OCI-LY7 (cell line): ENCODE results near the gene CLCA4. TPM values are rescaled to one million over a fixed set of nuclear protein-coding genes. Genes with fewer than 3 reads are reported as not detected.

Source experiments
- BruUV-seq: library from RNA; stranded (reverse); fragments of 400-500 nt; replicated peaks from 2 replicates; lab custom pipeline; 2021; lab: Mats Ljungman, UMichigan
- CTCF ChIA-PET: fragments of 300-600 bp; sonication (Branson Sonifier 250); formaldehyde crosslinking; loops from one replicate; lab custom pipeline; 2022; ENCODE audit warnings: antibody characterized with exemption; ENCODE audit not compliant: unreplicated experiment; lab: Charles Lee
- POLR2A ChIA-PET: fragments of 300-600 bp; sonication (Branson Sonifier 250); formaldehyde crosslinking; loops from one replicate; lab custom pipeline; 2022; ENCODE audit warnings: antibody characterized with exemption; lab: Charles Lee
- DNase-seq: peaks from one replicate; pipeline ENCODE4 v3.0.0-alpha.2; 2015; ENCODE audit warnings: low spot score
- H2AFZ ChIP-seq: fragments of 200-600 bp; sonication (generic), shearing (Covaris generic); 2 replicates; pipeline ENCODE4 v1.6.1; 2014; ENCODE audit warnings: mild to moderate bottlenecking, antibody characterized with exemption, low read length, moderate library complexity
- H3K27ac ChIP-seq: fragments of 200-600 bp; sonication (generic); 2 replicates; pipeline ENCODE4 v1.5.1; 2014; ENCODE audit warnings: mixed run types, low read depth, mild to moderate bottlenecking, moderate library complexity, low read length, inconsistent platforms; ENCODE audit not compliant: poor library complexity, severe bottlenecking
- H3K36me3 ChIP-seq: fragments of 200-600 bp; sonication (generic); 2 replicates; pipeline ENCODE4 v1.6.1; 2014; ENCODE audit warnings: mild to moderate bottlenecking, antibody characterized with exemption, low read length, moderate library complexity, mixed read lengths; ENCODE audit not compliant: insufficient read depth
- H3K4me1 ChIP-seq: fragments of 200-600 bp; sonication (generic); 2 replicates; pipeline ENCODE4 v1.5.1; 2014; ENCODE audit warnings: mild to moderate bottlenecking, low read length; ENCODE audit not compliant: insufficient read depth, poor library complexity, severe bottlenecking
- H3K4me2 ChIP-seq: fragments of 200-600 bp; sonication (generic); 2 replicates; pipeline ENCODE4 v1.6.1; 2014; ENCODE audit warnings: mild to moderate bottlenecking, low read length
- H3K4me3 ChIP-seq: fragments of 200-600 bp; sonication (generic); 2 replicates; pipeline ENCODE4 v1.5.1; 2014; ENCODE audit warnings: mild to moderate bottlenecking, low read depth, low read length; ENCODE audit not compliant: poor library complexity, severe bottlenecking
- H3K79me2 ChIP-seq: fragments of 200-600 bp; sonication (generic); 2 replicates; pipeline ENCODE4 v1.6.1; 2016; ENCODE audit warnings: low read depth, mild to moderate bottlenecking, low read length, moderate library complexity, mixed read lengths; ENCODE audit not compliant: insufficient read depth
- H3K9me2 ChIP-seq: fragments of 200-600 bp; sonication (generic); 2 replicates; pipeline ENCODE4 v1.6.1; 2016; ENCODE audit warnings: mild to moderate bottlenecking, low read length, mixed read lengths; ENCODE audit not compliant: insufficient read depth
- H3K9me3 ChIP-seq: fragments of 200-600 bp; sonication (generic); 2 replicates; pipeline ENCODE4 v1.6.1; 2014; ENCODE audit warnings: mild to moderate bottlenecking, mixed run types, low read length, mixed read lengths
- H4K20me1 ChIP-seq: fragments of 200-600 bp; sonication (generic); 2 replicates; pipeline ENCODE4 v1.6.1; 2014; ENCODE audit warnings: mild to moderate bottlenecking, antibody characterized with exemption, low read length, moderate library complexity, mixed read lengths; ENCODE audit not compliant: insufficient read depth
- EZH2phosphoT487 ChIP-seq: fragments of 200-600 bp; sonication (generic); IDR thresholded peaks from 2 replicates; pipeline ENCODE4 v1.6.1; 2018; ENCODE audit warnings: low read depth, borderline replicate concordance, mild to moderate bottlenecking, mixed run types, antibody characterized with exemption, low read length, moderate library complexity, mixed read lengths
- intact Hi-C: fragments of 100-400 bp; cut with micrococcal nuclease; formaldehyde crosslinking; loops from one replicate; pipeline ENCODE4 v1.10.0; 2022; ENCODE audit not compliant: unreplicated experiment
- total RNA-seq, 2 experiments: library from RNA; depleted of rRNA in 1 of 2; stranded (reverse); fragments of >200 nt in 1 of 2; shearing (Covaris generic) in 1 of 2; gene quantifications; 2 replicates each; pipeline ENCODE4 v1.2.3, GENCODE V29; 2014 to 2022
- TF ChIP-seq, protein P1 (sequence below): fragments of 200-600 bp; sonication (generic); conservative IDR thresholded peaks from 2 replicates; pipeline ENCODE4 v1.5.1; 2014; ENCODE audit warnings: mild to moderate bottlenecking, antibody characterized with exemption, low read length, moderate library complexity, mixed read lengths

Gene CLCA4
- total RNA-seq, 2 experiments from 2014 or later = not detected

DNA sequence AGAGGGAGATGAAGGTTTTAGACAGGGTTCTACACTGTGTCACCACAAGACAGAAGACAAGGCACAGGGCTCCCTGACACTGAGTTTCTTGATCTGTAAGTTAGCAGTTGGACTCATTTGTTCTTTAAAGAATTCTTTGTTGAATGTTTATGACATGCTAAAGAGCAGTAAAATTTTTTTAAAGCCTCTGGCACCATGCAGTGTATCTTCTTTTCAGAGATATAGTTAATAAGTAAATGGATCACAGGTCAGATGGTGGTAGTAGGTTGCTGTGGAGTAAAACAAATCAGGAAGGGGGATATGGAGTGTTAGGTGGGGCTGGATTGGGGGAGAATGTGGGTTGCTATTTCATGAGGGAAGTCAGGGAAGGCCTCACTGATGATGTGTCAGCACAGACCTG, 2.0 kb downstream of the CLCA4 start:
- no peak overlapping the region for H3K4me2 ChIP-seq
- ChIA-PET CTCF (no interaction called here), POLR2A (no interaction called here)
- H3K4me3 ChIP-seq = no peak overlapping the region
- no peaks in the 10 kb centered on the region for H3K9me3 ChIP-seq
- no peaks in the 10 kb centered on the region for H3K9me2 ChIP-seq
- intact Hi-C loops = no loop called here
- H4K20me1 ChIP-seq = no peaks in the 10 kb centered on the region
- DNase-seq = no peak
- H2AFZ ChIP-seq = no peak overlapping the region
- no peak overlapping the region for H3K27ac ChIP-seq
- TF ChIP-seq, protein P1, sequence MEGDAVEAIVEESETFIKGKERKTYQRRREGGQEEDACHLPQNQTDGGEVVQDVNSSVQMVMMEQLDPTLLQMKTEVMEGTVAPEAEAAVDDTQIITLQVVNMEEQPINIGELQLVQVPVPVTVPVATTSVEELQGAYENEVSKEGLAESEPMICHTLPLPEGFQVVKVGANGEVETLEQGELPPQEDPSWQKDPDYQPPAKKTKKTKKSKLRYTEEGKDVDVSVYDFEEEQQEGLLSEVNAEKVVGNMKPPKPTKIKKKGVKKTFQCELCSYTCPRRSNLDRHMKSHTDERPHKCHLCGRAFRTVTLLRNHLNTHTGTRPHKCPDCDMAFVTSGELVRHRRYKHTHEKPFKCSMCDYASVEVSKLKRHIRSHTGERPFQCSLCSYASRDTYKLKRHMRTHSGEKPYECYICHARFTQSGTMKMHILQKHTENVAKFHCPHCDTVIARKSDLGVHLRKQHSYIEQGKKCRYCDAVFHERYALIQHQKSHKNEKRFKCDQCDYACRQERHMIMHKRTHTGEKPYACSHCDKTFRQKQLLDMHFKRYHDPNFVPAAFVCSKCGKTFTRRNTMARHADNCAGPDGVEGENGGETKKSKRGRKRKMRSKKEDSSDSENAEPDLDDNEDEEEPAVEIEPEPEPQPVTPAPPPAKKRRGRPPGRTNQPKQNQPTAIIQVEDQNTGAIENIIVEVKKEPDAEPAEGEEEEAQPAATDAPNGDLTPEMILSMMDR = no peak
- TF ChIP-seq EZH2phosphoT487 = no peak
- no peaks in the 10 kb centered on the region for H3K79me2 ChIP-seq
- no peaks in the 10 kb centered on the region for H3K36me3 ChIP-seq
- H3K4me1 ChIP-seq = no peaks in the 10 kb centered on the region
- no TSS peak for BruUV-seq

DNA sequence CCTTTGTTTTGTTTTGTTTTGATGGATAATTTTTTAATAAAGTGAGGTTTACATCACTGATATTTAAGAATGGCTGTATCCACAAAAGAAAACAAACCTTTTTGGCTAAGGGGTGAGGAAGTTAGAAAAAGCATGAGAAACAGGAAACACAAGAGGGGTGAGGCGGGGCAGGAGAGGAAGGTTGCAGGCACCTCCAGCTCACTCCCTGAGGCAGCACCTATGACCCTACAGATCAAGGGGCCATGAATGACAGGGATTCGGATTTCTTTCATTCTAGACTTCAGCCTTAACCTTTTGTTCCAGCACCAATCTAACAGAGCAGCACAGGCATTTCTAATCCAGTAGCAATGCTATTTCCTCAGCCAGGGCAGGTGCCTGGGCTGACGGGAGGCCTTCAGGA, 4.4 kb downstream of the CLCA4 start:
- Histone ChIP-seq H2AFZ (no peak overlapping the region), H3K79me2 (no peaks in the 10 kb centered on the region), H3K27ac (no peak overlapping the region), H3K9me2 (no peaks in the 10 kb centered on the region), H3K9me3 (no peaks in the 10 kb centered on the region), H3K4me1 (no peaks in the 10 kb centered on the region), H3K4me3 (no peak overlapping the region), H3K4me2 (no peak overlapping the region), H3K36me3 (no peaks in the 10 kb centered on the region), H4K20me1 (no peaks in the 10 kb centered on the region)
- TF ChIP-seq, protein P1 = no peak
- no peak for TF ChIP-seq EZH2phosphoT487
- no TSS peak for BruUV-seq
- ChIA-PET CTCF (no interaction called here), POLR2A (interaction anchor here (0.7 kb wide), 1 partner anchor 1137 kb away, joined by 3 read pairs; no protein-coding TSS in a partner anchor)
- no peak for DNase-seq
- intact Hi-C loops = no loop called here

DNA sequence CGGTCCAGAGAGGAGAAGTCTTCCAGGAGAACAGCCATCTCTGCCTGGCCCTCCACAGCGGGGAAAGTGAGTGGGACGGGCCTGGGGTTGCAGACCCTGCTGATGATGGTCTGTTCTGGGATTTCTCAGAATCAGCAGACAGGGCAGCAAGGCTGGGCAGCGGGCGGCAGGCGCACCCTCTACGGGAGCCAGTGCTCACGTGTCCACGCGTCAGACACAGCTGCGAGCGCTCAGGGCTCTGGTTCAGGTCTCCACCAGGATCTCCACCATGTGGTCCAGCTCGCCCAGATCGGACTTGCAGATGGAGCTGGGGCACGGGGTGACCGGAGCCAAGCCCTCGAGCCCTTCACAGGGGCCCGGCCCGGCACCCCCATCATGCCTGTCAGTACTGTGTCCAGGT, 5.5 kb downstream of the CLCA4 start:
- intact Hi-C loops = no loop called here
- no peak for DNase-seq
- Histone ChIP-seq H3K4me2 (no peak overlapping the region), H3K36me3 (no peaks in the 10 kb centered on the region), H2AFZ (no peak overlapping the region), H3K4me3 (no peak overlapping the region), H4K20me1 (no peaks in the 10 kb centered on the region), H3K9me2 (no peaks in the 10 kb centered on the region), H3K79me2 (no peaks in the 10 kb centered on the region), H3K4me1 (no peaks in the 10 kb centered on the region), H3K9me3 (no peaks in the 10 kb centered on the region), H3K27ac (no peak overlapping the region)
- ChIA-PET POLR2A (interaction anchor here (1.1 kb wide), 1 partner anchor 9 kb away, joined by 5 read pairs; no protein-coding TSS in a partner anchor), CTCF (no interaction called here)
- no TSS peak for BruUV-seq
- TF ChIP-seq, protein P1 = no peak
- no peak for TF ChIP-seq EZH2phosphoT487
